DND-41 (cell line): Measurements from ENCODE around the gene RARB.

Source experiments
- ATAC-seq: fragments of 200-7000 bp; cut with Tn5 transposase; 3 replicates; pipeline ENCODE4 v1.9.1; 2021; ENCODE audit warnings: low read depth; ENCODE audit not compliant: insufficient read depth
- DNase-seq: peaks from one replicate; pipeline ENCODE4 v3.0.0-alpha.2; 2020
- H2AFZ ChIP-seq: 2 replicates; pipeline ENCODE4 v1.6.0; 2012; ENCODE audit warnings: low read depth, low read length
- H3K27ac ChIP-seq: 2 replicates; pipeline ENCODE4 v1.5.1; 2012; ENCODE audit warnings: low read length, inconsistent platforms
- H3K27me3 ChIP-seq: fragments of 200-600 bp; sonication (generic); 2 replicates; pipeline ENCODE4 v1.6.0; 2012; ENCODE audit warnings: low read length, mild to moderate bottlenecking, inconsistent platforms; ENCODE audit not compliant: insufficient read depth, poor library complexity
- H3K36me3 ChIP-seq: 2 replicates; pipeline ENCODE4 v1.5.1; 2012; ENCODE audit warnings: low read length, inconsistent platforms; ENCODE audit not compliant: insufficient read depth
- H3K4me1 ChIP-seq: 2 replicates; pipeline ENCODE4 v1.5.1; 2012; ENCODE audit warnings: mild to moderate bottlenecking, low read length; ENCODE audit not compliant: insufficient read depth
- H3K4me2 ChIP-seq: 2 replicates; pipeline ENCODE4 v1.6.0; 2012; ENCODE audit warnings: mild to moderate bottlenecking, moderate library complexity, low read length, inconsistent platforms; ENCODE audit not compliant: insufficient read depth
- H3K4me3 ChIP-seq, 2 experiments: fragments of 200-600 bp in 1 of 2; shearing (Covaris generic) in 1 of 2; 2 replicates each; pipeline ENCODE4 v1.5.1; 2012 to 2016; ENCODE audit warnings: inconsistent platforms in 2 of 2, low read length in 2 of 2, mild to moderate bottlenecking in 2 of 2, low read depth in 1 of 2, moderate library complexity in 1 of 2
- H3K79me2 ChIP-seq: 2 replicates; pipeline ENCODE4 v1.6.0; 2012; ENCODE audit warnings: low read length, inconsistent platforms; ENCODE audit not compliant: insufficient read depth
- H3K9ac ChIP-seq: 2 replicates; pipeline ENCODE4 v1.6.0; 2012; ENCODE audit warnings: low read depth, mild to moderate bottlenecking, inconsistent platforms, low read length, moderate library complexity
- H3K9me3 ChIP-seq: 2 replicates; pipeline ENCODE4 v1.5.1; 2012; ENCODE audit warnings: low read length, moderate library complexity, mild to moderate bottlenecking, inconsistent platforms; ENCODE audit not compliant: insufficient read depth, severe bottlenecking
- H4K20me1 ChIP-seq: 2 replicates; pipeline ENCODE4 v1.6.0; 2012; ENCODE audit warnings: low read length; ENCODE audit not compliant: insufficient read depth
- EZH2 ChIP-seq: IDR thresholded peaks from 3 replicates; pipeline ENCODE4 v1.6.1; 2012; ENCODE audit warnings: borderline replicate concordance, low read depth, mild to moderate bottlenecking, moderate library complexity, low read length, inconsistent platforms; ENCODE audit not compliant: severe bottlenecking
- TF ChIP-seq, protein P1 (sequence below): IDR thresholded peaks from 2 replicates; pipeline ENCODE4 v1.5.1; 2012; ENCODE audit warnings: borderline replicate concordance, low read length, moderate library complexity, mild to moderate bottlenecking; ENCODE audit not compliant: poor library complexity, severe bottlenecking; ENCODE audit errors: extremely low read depth

The RARB gene

GRCh38 chr3:25563601-25564000, 135.5 kb downstream of the RARB start:
- H2AFZ ChIP-seq, result no peak overlapping the region
- H3K4me2 ChIP-seq, result no peak overlapping the region
- no peaks in the 10 kb centered on the region for H3K4me1 ChIP-seq
- H3K79me2 ChIP-seq, result no peaks in the 10 kb centered on the region
- no peak overlapping the region for H3K4me3 ChIP-seq
- DNase-seq, result no peak
- H4K20me1 ChIP-seq, result no peaks in the 10 kb centered on the region
- peaks cover 4% of the 10 kb centered on the region for H3K27me3 ChIP-seq
- TF ChIP-seq, protein P1, sequence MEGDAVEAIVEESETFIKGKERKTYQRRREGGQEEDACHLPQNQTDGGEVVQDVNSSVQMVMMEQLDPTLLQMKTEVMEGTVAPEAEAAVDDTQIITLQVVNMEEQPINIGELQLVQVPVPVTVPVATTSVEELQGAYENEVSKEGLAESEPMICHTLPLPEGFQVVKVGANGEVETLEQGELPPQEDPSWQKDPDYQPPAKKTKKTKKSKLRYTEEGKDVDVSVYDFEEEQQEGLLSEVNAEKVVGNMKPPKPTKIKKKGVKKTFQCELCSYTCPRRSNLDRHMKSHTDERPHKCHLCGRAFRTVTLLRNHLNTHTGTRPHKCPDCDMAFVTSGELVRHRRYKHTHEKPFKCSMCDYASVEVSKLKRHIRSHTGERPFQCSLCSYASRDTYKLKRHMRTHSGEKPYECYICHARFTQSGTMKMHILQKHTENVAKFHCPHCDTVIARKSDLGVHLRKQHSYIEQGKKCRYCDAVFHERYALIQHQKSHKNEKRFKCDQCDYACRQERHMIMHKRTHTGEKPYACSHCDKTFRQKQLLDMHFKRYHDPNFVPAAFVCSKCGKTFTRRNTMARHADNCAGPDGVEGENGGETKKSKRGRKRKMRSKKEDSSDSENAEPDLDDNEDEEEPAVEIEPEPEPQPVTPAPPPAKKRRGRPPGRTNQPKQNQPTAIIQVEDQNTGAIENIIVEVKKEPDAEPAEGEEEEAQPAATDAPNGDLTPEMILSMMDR, result no peak
- TF ChIP-seq EZH2, result no peak
- no peaks in the 10 kb centered on the region for H3K36me3 ChIP-seq
- H3K9ac ChIP-seq, result no peak overlapping the region
- no peak for ATAC-seq
- no peak overlapping the region for H3K27ac ChIP-seq
- H3K9me3 ChIP-seq, result no peaks in the 10 kb centered on the region

DNA sequence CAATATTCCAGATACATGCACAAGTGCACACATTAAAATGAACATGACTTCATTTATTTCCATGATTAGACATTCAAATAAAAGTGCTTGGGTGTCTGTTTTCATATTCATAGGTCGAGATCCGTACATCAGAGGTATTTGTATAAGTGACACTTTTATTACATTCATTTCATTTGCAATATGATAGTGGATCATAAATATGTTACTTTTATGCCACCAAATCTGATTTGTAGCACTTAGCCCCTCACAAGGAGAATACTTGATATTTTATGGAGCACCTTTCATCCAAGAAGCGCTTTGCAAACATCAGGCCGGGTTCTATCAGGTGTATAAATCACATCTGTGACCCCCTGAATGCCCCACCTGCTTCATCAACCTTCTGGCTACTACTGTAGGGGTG, 136.0 kb downstream of the RARB start:
- no peak for DNase-seq
- no peaks in the 10 kb centered on the region for H4K20me1 ChIP-seq
- H3K9ac ChIP-seq, result no peak overlapping the region
- TF ChIP-seq, protein P1, result no peak
- no peak for TF ChIP-seq EZH2
- no peak overlapping the region for H3K27ac ChIP-seq
- no peak overlapping the region for H3K4me2 ChIP-seq
- H2AFZ ChIP-seq, result no peak overlapping the region
- peaks cover 4% of the 10 kb centered on the region for H3K27me3 ChIP-seq
- no peaks in the 10 kb centered on the region for H3K36me3 ChIP-seq
- ATAC-seq, result no peak
- H3K4me1 ChIP-seq, result no peaks in the 10 kb centered on the region
- H3K79me2 ChIP-seq, result no peaks in the 10 kb centered on the region
- no peaks in the 10 kb centered on the region for H3K9me3 ChIP-seq
- no peak overlapping the region for H3K4me3 ChIP-seq

GRCh38 chr3:25565807-25566206, 137.7 kb downstream of the RARB start:
- H3K4me3 ChIP-seq, result no peak overlapping the region
- no peak overlapping the region for H2AFZ ChIP-seq
- ATAC-seq, result no peak

More at GRCh38 chr3:25565807-25566206, 137.7 kb downstream of the RARB start:
- no peak overlapping the region for H3K9ac ChIP-seq
- H3K79me2 ChIP-seq, result no peaks in the 10 kb centered on the region
- H3K27me3 ChIP-seq, result peaks cover 4% of the 10 kb centered on the region
- no peaks in the 10 kb centered on the region for H3K4me1 ChIP-seq
- DNase-seq, result no peak
- TF ChIP-seq, protein P1, result no peak
- no peak for TF ChIP-seq EZH2
- no peak overlapping the region for H3K4me2 ChIP-seq
- no peaks in the 10 kb centered on the region for H3K9me3 ChIP-seq
- no peaks in the 10 kb centered on the region for H4K20me1 ChIP-seq
- no peak overlapping the region for H3K27ac ChIP-seq
- H3K36me3 ChIP-seq, result no peaks in the 10 kb centered on the region
